WTC11 (cell line): Measurements from ENCODE around the gene KBTBD12. TPM values are rescaled to one million over a fixed set of nuclear protein-coding genes. Genes with fewer than 3 reads are reported as not detected.

Experiments
- ATAC-seq: fragments of 200-7000 bp; cut with Tn5 transposase; 2 replicates; pipeline ENCODE4 v1.10.0; 2021; ENCODE audit warnings: mild to moderate bottlenecking, moderate library complexity
- CTCF ChIA-PET: fragments of 300-600 bp; sonication (Branson Sonifier 250); formaldehyde crosslinking; loops from one replicate; lab custom pipeline; 2021; ENCODE audit warnings: antibody characterized with exemption; lab: Charles Lee
- POLR2A ChIA-PET: fragments of 350-600 bp; sonication (Branson Sonifier 250); formaldehyde crosslinking; loops from one replicate; lab custom pipeline; 2021; ENCODE audit warnings: antibody characterized with exemption; lab: Charles Lee
- DNase-seq: peaks from one replicate; pipeline ENCODE4 v3.0.0; 2021; ENCODE audit warnings: low spot score
- H3K27ac Mint-ChIP-seq: 2 replicates; pipeline ENCODE4 v1.8.0; 2021; ENCODE audit warnings: mixed read lengths
- H3K27me3 Mint-ChIP-seq: 2 replicates; pipeline ENCODE4 v1.8.0; 2021; ENCODE audit warnings: low read depth, mild to moderate bottlenecking, moderate library complexity, mixed read lengths
- H3K36me3 Mint-ChIP-seq: 2 replicates; pipeline ENCODE4 v1.8.0; 2021; ENCODE audit warnings: mixed read lengths
- H3K4me1 Mint-ChIP-seq: 2 replicates; pipeline ENCODE4 v1.8.0; 2022; ENCODE audit warnings: mixed read lengths
- H3K4me3 Mint-ChIP-seq: 2 replicates; pipeline ENCODE4 v1.8.0; 2021; ENCODE audit warnings: mild to moderate bottlenecking, moderate library complexity, mixed read lengths
- H3K9me3 Mint-ChIP-seq: 2 replicates; pipeline ENCODE4 v1.8.0; 2021; ENCODE audit warnings: mixed read lengths
- ATF6 ChIP-seq: sonication (generic); formaldehyde crosslinking; IDR thresholded peaks from 2 replicates; pipeline ENCODE4 v1.8.1; 2023; ENCODE audit warnings: mild to moderate bottlenecking, missing genetic modification reagents
- CTCF ChIP-seq: fragments of 200-600 bp; IDR thresholded peaks from 2 replicates; pipeline ENCODE4 v1.8.0; 2022; ENCODE audit warnings: antibody characterized with exemption
- ESRRA ChIP-seq: sonication (generic); formaldehyde crosslinking; IDR thresholded peaks from 2 replicates; pipeline ENCODE4 v1.8.1; 2022; ENCODE audit warnings: mild to moderate bottlenecking, missing genetic modification reagents, borderline replicate concordance
- FOXP1 ChIP-seq: sonication (generic); formaldehyde crosslinking; IDR thresholded peaks from 2 replicates; pipeline ENCODE4 v1.8.0; 2022; ENCODE audit warnings: missing genetic modification reagents, mild to moderate bottlenecking, moderate library complexity, borderline replicate concordance
- STAT6 ChIP-seq: sonication (generic); formaldehyde crosslinking; conservative IDR thresholded peaks from 2 replicates; pipeline ENCODE4 v1.8.1; 2023; ENCODE audit warnings: mild to moderate bottlenecking, low read depth, missing genetic modification reagents, moderate library complexity
- TCF7 ChIP-seq: sonication (generic); formaldehyde crosslinking; IDR thresholded peaks from 2 replicates; pipeline ENCODE4 v1.8.0; 2022; ENCODE audit warnings: mild to moderate bottlenecking, low read depth, missing genetic modification reagents, moderate library complexity
- TEAD1 ChIP-seq: sonication (generic); formaldehyde crosslinking; IDR thresholded peaks from 2 replicates; pipeline ENCODE4 v1.8.0; 2022; ENCODE audit warnings: mild to moderate bottlenecking, missing genetic modification reagents
- USF2 ChIP-seq: sonication (generic); formaldehyde crosslinking; IDR thresholded peaks from 2 replicates; pipeline ENCODE4 v1.8.1; 2023; ENCODE audit warnings: mild to moderate bottlenecking, missing genetic modification reagents, moderate library complexity
- ZMAT4 ChIP-seq: fragments of 250-450 bp; sonication (Bioruptor Pico); IDR thresholded peaks from 2 replicates; pipeline ENCODE4 v1.9.0; 2021; ENCODE audit warnings: mild to moderate bottlenecking
- ZNF232 ChIP-seq: sonication (generic); formaldehyde crosslinking; IDR thresholded peaks from 2 replicates; pipeline ENCODE4 v1.8.0; 2022; ENCODE audit warnings: mild to moderate bottlenecking, missing genetic modification reagents
- total RNA-seq: library from RNA; stranded (reverse); gene quantifications from 3 replicates; pipeline ENCODE4 v1.2.3, GENCODE V29; 2021
- TF ChIP-seq, protein P1 (sequence below): sonication (generic); formaldehyde crosslinking; IDR thresholded peaks from 2 replicates; pipeline ENCODE4 v1.8.1; 2022; ENCODE audit warnings: low read depth, missing genetic modification reagents, borderline replicate concordance
- TF ChIP-seq, protein P2 (sequence below): sonication (generic); formaldehyde crosslinking; IDR thresholded peaks from 2 replicates; pipeline ENCODE4 v1.8.1; 2023; ENCODE audit warnings: mild to moderate bottlenecking, missing genetic modification reagents, moderate library complexity

Gene KBTBD12
- total RNA-seq, 1 experiment from 2014 or later = 0.22 TPM

GRCh38 chr3:127908951-127909350, 6.1 kb upstream of the KBTBD12 start (continued):
- no peak for TF ChIP-seq ATF6

DNA sequence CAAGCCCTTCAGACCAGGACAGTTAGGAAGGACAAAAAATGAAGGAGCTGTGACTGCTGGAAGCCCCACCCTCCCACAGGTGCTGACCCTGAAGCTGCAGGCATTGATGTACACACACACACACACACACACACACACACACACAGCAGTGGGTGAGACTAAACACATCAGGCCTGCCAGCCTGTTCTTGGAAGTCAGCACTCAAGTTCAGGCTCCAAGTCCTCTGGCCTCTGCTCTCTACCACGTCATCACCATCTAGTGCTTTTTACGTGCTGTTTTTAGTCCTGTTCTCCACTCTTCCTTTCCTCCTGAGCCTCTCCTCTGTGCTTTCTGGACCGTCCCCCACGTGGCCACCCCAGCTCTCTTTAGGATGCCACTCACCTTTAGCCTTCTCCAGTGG, 5.4 kb upstream of the KBTBD12 start:
- no peak for DNase-seq
- CTCF ChIA-PET = interaction anchor here (1.1 kb wide), 1 partner anchor 224 kb away, joined by 3 read pairs; no protein-coding TSS in a partner anchor
- TF ChIP-seq TCF7 (CRISPR knock-in tag) = no peak
- TF ChIP-seq CTCF = no peak
- TF ChIP-seq ESRRA (CRISPR knock-in tag) = no peak
- no peak for TF ChIP-seq ATF6
- TF ChIP-seq USF2 (CRISPR knock-in tag) = no peak
- TF ChIP-seq, protein P1, sequence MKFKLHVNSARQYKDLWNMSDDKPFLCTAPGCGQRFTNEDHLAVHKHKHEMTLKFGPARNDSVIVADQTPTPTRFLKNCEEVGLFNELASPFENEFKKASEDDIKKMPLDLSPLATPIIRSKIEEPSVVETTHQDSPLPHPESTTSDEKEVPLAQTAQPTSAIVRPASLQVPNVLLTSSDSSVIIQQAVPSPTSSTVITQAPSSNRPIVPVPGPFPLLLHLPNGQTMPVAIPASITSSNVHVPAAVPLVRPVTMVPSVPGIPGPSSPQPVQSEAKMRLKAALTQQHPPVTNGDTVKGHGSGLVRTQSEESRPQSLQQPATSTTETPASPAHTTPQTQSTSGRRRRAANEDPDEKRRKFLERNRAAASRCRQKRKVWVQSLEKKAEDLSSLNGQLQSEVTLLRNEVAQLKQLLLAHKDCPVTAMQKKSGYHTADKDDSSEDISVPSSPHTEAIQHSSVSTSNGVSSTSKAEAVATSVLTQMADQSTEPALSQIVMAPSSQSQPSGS (CRISPR knock-in tag) = no peak
- no peak for TF ChIP-seq STAT6 (CRISPR knock-in tag)
- no peak for TF ChIP-seq ZMAT4 (CRISPR knock-in tag)
- TF ChIP-seq, protein P2, sequence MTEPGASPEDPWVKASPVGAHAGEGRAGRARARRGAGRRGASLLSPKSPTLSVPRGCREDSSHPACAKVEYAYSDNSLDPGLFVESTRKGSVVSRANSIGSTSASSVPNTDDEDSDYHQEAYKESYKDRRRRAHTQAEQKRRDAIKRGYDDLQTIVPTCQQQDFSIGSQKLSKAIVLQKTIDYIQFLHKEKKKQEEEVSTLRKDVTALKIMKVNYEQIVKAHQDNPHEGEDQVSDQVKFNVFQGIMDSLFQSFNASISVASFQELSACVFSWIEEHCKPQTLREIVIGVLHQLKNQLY (CRISPR knock-in tag) = no peak
- no peak for TF ChIP-seq FOXP1 (CRISPR knock-in tag)
- no peak for TF ChIP-seq TEAD1 (CRISPR knock-in tag)
- no peak for TF ChIP-seq ZNF232

More for the DNA sequence above, 5.4 kb upstream of the KBTBD12 start:
- Mint-ChIP-seq H3K27ac (no peak overlapping the region), H3K36me3 (peaks cover 6% of the 10 kb centered on the region; the same call in 1 of the 2 replicates), H3K4me3 (no peak overlapping the region), H3K27me3 (peaks cover 56% of the 10 kb centered on the region), H3K9me3 (peaks cover 16% of the 10 kb centered on the region), H3K4me1 (no peaks in the 10 kb centered on the region)
- no peak for ATAC-seq
- POLR2A ChIA-PET = no interaction called here
